ENCODE data around the gene ZNF536. TPM values are rescaled to one million over a fixed set of nuclear protein-coding genes. Genes with fewer than 3 reads are reported as not detected.

ZNF536 gene
- not detected for total RNA-seq (2021; fragmentation: NEBNext Ultra II Directional; extraction: Animal tissue kit (Norgen Biotek cat#: 25700))
- long read RNA-seq: 0 reads

DNA sequence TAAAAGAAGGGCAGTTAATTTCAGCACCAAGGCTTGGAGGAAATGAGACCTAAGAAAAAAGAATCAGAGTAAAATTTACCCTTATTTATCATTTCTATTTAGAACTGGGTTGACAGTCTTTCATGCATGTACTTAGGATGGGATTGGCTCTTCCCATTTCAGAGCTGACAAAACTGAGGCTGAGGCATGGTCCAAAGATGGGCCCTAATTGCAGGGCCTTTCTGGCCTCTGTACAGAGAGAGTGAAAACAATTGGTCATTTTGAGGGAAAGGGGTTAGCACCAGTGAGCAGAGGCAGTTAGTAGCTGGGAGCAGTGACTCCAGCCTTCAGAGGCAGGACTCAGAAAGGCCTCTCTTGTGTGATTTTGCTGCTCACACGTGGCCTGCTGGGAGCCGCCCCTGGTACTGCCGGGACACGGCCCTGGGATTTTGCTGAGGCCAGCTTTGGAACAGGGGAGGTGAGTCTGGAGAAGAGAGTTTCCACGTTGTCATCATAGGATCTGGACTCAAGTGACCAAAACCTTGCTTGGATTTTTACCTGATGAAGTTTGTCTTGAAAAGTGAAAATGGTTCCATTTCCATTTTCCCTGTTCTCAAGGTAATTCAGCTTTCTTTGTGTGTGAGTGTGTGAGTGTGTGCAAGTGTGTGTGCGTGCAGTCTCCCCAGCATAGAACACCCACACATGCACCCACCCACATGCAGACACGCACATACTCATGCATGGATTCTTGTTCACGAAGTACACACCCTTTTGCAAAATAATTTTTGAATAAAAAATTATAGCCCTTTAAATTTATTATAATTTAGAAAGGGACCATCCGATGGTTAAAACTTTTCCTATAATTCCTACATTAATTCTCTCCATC, at the start of gene ZNF536:
Gene ZNF536 (plus strand): TSS at position 425 of the 865 bp plus-strand sequence. CDS start 71,179 bp downstream, outside the sequence.
- peaks cover 4% of the 10 kb centered on the region for H3K27me3 Mint-ChIP-seq (ENCODE audit: insufficient read depth)

DNA sequence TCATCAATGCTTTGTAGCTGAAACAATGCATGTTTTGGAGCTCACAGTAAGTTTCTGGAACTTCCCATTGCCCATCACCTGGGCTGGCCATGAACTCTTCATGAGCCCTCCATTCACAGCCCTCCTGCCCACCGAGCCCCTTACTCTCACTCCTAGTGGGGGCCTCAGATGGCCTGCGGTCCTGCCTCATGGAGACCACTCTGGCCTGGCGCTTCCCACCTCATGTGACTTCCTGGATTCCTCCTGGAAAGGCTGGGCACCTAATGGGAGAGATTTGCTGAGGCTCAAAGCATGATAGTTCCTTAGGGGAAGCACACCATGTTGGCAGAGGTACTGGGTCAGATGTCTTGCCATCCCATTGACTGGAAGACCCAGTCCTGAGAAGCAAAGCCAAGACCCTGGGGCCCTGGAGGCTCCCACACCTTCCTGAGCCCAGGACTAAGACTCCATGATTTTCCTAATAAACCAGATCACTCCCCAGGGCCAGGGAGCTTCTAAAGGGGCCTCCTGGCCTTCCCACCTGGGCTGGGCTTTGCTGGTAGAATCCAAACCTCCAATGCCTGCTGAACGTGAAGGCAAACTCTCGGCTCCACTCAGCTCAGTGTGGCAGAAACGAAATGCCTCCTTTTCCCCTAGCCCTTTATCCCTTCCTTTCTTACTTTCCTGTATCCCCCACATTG, 49.4 kb upstream of the ZNF536 start:
- H3K27me3 Mint-ChIP-seq (ENCODE audit: insufficient read depth): no peaks in the 10 kb centered on the region
- TF ChIP-seq, protein P1, sequence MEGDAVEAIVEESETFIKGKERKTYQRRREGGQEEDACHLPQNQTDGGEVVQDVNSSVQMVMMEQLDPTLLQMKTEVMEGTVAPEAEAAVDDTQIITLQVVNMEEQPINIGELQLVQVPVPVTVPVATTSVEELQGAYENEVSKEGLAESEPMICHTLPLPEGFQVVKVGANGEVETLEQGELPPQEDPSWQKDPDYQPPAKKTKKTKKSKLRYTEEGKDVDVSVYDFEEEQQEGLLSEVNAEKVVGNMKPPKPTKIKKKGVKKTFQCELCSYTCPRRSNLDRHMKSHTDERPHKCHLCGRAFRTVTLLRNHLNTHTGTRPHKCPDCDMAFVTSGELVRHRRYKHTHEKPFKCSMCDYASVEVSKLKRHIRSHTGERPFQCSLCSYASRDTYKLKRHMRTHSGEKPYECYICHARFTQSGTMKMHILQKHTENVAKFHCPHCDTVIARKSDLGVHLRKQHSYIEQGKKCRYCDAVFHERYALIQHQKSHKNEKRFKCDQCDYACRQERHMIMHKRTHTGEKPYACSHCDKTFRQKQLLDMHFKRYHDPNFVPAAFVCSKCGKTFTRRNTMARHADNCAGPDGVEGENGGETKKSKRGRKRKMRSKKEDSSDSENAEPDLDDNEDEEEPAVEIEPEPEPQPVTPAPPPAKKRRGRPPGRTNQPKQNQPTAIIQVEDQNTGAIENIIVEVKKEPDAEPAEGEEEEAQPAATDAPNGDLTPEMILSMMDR (IDR thresholded peaks at IDR 0.05): no peak
- no peak overlapping the region for H3K27ac Mint-ChIP-seq
- peaks cover 63% of the 10 kb centered on the region for H3K9me3 Mint-ChIP-seq
- no peak overlapping the region for H3K4me3 Mint-ChIP-seq
- H3K36me3 Mint-ChIP-seq (ENCODE audit: low read depth): peaks cover 4% of the 10 kb centered on the region; the same call in 1 of the 2 replicates
- no peak for DNase-seq
- H3K4me1 Mint-ChIP-seq (ENCODE audit: low read depth): no peaks in the 10 kb centered on the region

More for the DNA sequence above, at the start of gene ZNF536:
- H3K27ac Mint-ChIP-seq: no peak within 1 kb of the TSS
- TF ChIP-seq, protein P1 (IDR thresholded peaks at IDR 0.05): no peak
- no peak for DNase-seq
- H3K9me3 Mint-ChIP-seq: peaks cover 53% of the 10 kb centered on the region
- H3K4me1 Mint-ChIP-seq (ENCODE audit: low read depth): no peaks in the 10 kb centered on the region
- no peak within 1 kb of the TSS for H3K4me3 Mint-ChIP-seq
- peaks cover 5% of the 10 kb centered on the region for H3K36me3 Mint-ChIP-seq (ENCODE audit: low read depth)

GRCh38 chr19:30323904-30324303, 48.3 kb upstream of the ZNF536 start:
- no peak for DNase-seq
- H3K4me3 Mint-ChIP-seq: no peak overlapping the region
- peaks cover 63% of the 10 kb centered on the region for H3K9me3 Mint-ChIP-seq
- peaks cover 4% of the 10 kb centered on the region; the same call in 1 of the 2 replicates for H3K36me3 Mint-ChIP-seq (ENCODE audit: low read depth)
- H3K4me1 Mint-ChIP-seq (ENCODE audit: low read depth): no peaks in the 10 kb centered on the region
- no peak overlapping the region for H3K27ac Mint-ChIP-seq
- no peaks in the 10 kb centered on the region for H3K27me3 Mint-ChIP-seq (ENCODE audit: insufficient read depth)
- TF ChIP-seq, protein P1 (IDR thresholded peaks at IDR 0.05): no peak

DNA sequence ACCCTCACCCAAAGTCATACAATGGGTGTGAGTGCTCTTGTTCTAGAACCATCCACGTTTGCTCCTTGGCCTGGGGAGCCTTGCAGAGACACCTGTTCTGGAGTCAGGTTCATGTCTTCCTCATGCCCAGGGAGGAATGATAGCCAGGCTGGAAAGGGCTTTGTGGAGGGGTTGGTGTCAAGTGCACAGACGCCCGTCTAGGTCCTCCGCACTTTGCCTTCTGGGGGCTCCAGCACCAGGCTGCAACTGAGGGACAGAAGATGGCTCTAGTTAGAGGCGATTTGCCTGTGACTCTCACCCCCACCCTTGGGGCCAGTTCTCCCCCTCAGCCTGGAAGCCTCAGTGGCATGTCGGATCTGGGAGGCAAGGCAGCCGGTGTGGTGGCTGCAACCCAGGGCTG, 47.2 kb upstream of the ZNF536 start:
- DNase-seq: no peak
- no peak overlapping the region for H3K4me3 Mint-ChIP-seq
- H3K27me3 Mint-ChIP-seq (ENCODE audit: insufficient read depth): no peaks in the 10 kb centered on the region
- H3K36me3 Mint-ChIP-seq (ENCODE audit: low read depth): peaks cover 4% of the 10 kb centered on the region; the same call in 1 of the 2 replicates
- H3K9me3 Mint-ChIP-seq: peaks cover 66% of the 10 kb centered on the region
- TF ChIP-seq, protein P1 (IDR thresholded peaks at IDR 0.05): no peak
- H3K27ac Mint-ChIP-seq: no peak overlapping the region
- no peaks in the 10 kb centered on the region for H3K4me1 Mint-ChIP-seq (ENCODE audit: low read depth)

DNA sequence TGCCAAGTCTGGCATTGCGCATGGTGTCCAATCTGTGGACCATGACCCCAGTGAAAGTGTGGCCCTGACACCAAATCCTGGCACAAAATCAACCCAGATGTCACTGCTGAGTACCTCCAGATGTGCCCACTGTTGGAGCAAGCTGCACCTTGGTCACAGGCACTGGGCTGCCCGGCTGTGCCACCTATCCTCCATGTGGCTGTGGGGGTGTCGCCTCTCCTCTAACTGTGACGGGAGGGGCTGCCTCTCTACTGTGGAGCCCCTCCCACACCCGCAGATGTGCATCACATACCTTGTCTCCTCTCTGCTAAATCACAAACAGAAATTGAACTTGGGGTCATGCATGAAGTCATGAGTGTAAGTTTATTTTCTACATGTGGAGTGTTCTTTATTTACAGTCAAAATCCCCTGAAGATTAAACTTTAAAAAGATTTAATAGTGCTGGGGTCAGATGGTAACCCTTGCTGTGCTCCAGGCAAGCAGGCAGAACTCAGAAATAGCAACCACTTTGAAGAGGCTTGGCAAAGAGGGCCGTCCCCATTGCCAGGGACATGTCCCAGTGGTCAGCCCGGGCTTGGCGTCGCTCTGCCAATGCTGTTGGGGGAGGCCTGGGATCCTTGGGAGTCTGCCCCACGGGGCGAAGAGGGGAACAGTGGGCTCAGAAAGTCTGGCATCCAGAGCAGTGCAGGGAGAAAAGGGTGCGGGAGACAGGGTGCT, 46.4 kb upstream of the ZNF536 start:
- Mint-ChIP-seq H3K4me1 (ENCODE audit: low read depth) (no peaks in the 10 kb centered on the region), H3K27me3 (ENCODE audit: insufficient read depth) (no peaks in the 10 kb centered on the region), H3K4me3 (no peak overlapping the region), H3K9me3 (peaks cover 72% of the 10 kb centered on the region), H3K36me3 (ENCODE audit: low read depth) (peaks cover 4% of the 10 kb centered on the region; the same call in 1 of the 2 replicates), H3K27ac (no peak overlapping the region)
- DNase-seq: no peak
- TF ChIP-seq, protein P1 (IDR thresholded peaks at IDR 0.05): no peak
